Smooth muscle cell (in vitro differentiated cells): ENCODE measurements around the gene MAEA. TPM values are rescaled to one million over a fixed set of nuclear protein-coding genes. Genes with fewer than 3 reads are reported as not detected.
A peak's percentile ranks its signal among the peaks of the same experiment; 100 is the strongest.

ENCODE experiments used
- DNase-seq: peaks from one replicate; lab custom pipeline; 2025; ENCODE audit not compliant: unreplicated experiment; lab: John Stamatoyannopoulos, UW
- H2AFZ ChIP-seq: fragments of 200-600 bp; sonication (generic); 2 replicates; pipeline ENCODE4 v1.6.0; 2016; ENCODE audit warnings: antibody characterized with exemption, low read depth, mild to moderate bottlenecking
- H3F3A ChIP-seq: fragments of 200-600 bp; sonication (generic); 2 replicates; pipeline ENCODE4 v1.6.0; 2017; ENCODE audit warnings: antibody characterized with exemption, low read depth
- H3K27ac ChIP-seq: fragments of 200-600 bp; sonication (generic); 2 replicates; pipeline ENCODE4 v1.5.1; 2016; ENCODE audit warnings: low read depth, mild to moderate bottlenecking
- H3K27me3 ChIP-seq: fragments of 200-600 bp; sonication (generic); 2 replicates; pipeline ENCODE4 v1.6.1; 2016; ENCODE audit warnings: low read depth, mild to moderate bottlenecking
- H3K36me3 ChIP-seq: fragments of 200-600 bp; sonication (generic); 2 replicates; pipeline ENCODE4 v1.5.1; 2016; ENCODE audit warnings: low read depth
- H3K4me1 ChIP-seq: fragments of 200-600 bp; sonication (generic); 2 replicates; pipeline ENCODE4 v1.5.1; 2016; ENCODE audit warnings: low read depth
- H3K4me2 ChIP-seq: fragments of 200-600 bp; sonication (generic); 2 replicates; pipeline ENCODE4 v1.6.0; 2016; ENCODE audit warnings: mild to moderate bottlenecking
- H3K4me3 ChIP-seq: fragments of 200-600 bp; sonication (generic); 2 replicates; pipeline ENCODE4 v1.5.1; 2016; ENCODE audit warnings: mild to moderate bottlenecking
- H3K79me2 ChIP-seq: fragments of 200-600 bp; sonication (generic); 2 replicates; pipeline ENCODE4 v1.6.0; 2016; ENCODE audit warnings: low read depth, mild to moderate bottlenecking
- H3K9ac ChIP-seq: fragments of 200-600 bp; sonication (generic); 2 replicates; pipeline ENCODE4 v1.6.0; 2016; ENCODE audit warnings: low read depth
- H3K9me3 ChIP-seq: fragments of 200-600 bp; sonication (generic); replicated peaks from 2 replicates; pipeline ENCODE4 v1.5.1; 2016; ENCODE audit warnings: low read depth
- H4K20me1 ChIP-seq: fragments of 200-600 bp; sonication (generic); 2 replicates; pipeline ENCODE4 v1.6.0; 2016; ENCODE audit warnings: low read depth
- CTCF ChIP-seq: fragments of 200-600 bp; sonication (generic); IDR thresholded peaks from 2 replicates; pipeline ENCODE4 v1.5.1; 2017; ENCODE audit warnings: borderline replicate concordance, mild to moderate bottlenecking, antibody characterized with exemption; ENCODE audit not compliant: insufficient read depth, poor library complexity, severe bottlenecking
- WGBS: methylation state at CpG from one replicate; pipeline ENCODE4 v1.1.7; 2016; ENCODE audit warnings: low lambda C conversion rate; 5-methylcytosine and 5-hydroxymethylcytosine counted together
- polyA plus RNA-seq: library from polyadenylated mRNA; unstranded; fragments of >200 nt; fragmentation: Nextera tagmentation; extraction: Ambion mirVana; gene quantifications from 2 replicates; pipeline ENCODE4 v1.2.1, GENCODE V29; 2016
- total RNA-seq: library from RNA; depleted of rRNA; stranded (reverse); fragments of >200 nt; gene quantifications from 2 replicates; pipeline ENCODE4 v1.2.3, GENCODE V29; 2014

Gene MAEA
- total and polyA plus RNA-seq, 2 experiments from 2014 or later = 48.0 to 48.2 TPM

DNA sequence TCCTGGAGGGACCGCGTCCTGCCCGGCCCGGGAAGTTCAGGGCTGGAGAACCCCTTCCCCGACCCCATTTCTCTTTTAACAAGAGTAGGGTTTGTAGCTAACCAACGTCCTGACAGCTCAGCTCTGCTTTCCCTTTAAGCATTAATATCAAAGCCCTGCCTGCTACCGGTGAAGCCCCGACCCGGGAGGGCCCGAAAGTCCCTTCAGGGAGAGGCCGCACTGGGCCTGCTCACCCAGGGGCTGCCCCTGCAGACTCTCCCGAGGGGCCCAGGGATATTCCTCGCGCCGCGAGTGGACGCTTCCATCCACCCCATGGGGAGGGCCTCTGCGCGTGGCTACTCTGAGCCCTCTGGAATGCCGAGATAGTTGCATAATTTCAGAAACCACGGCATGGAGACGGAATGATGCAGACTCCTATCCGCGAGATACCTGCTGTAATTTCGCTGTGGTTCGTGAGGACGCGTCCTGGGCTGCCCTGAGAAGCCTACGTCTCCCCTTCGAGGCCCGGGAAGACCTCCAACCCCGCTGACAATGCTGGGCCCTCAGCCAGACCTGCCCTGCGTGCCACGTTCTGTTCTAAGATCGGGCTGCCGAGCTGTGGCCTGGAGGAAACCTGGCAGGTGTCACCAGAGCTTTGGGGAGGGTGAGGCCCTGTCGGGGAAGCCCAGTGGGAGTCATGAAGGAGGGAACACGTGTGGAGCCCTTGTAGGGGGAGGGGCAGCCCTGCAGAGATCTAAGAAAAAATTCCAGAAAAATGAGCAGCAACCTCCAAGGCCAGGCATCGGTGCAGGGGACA is 39.8 kb upstream of the MAEA start:
- Histone ChIP-seq H3K9me3 (peaks cover 3% of the 10 kb centered on the region), H2AFZ (peak overlapping the region; percentile 92), H3K79me2 (peaks cover 35% of the 10 kb centered on the region), H3K27me3 (no peaks in the 10 kb centered on the region), H3K27ac (peak overlapping the region; percentile 80), H3K4me2 (peak overlapping the region; percentile 98), H3K36me3 (no peaks in the 10 kb centered on the region), H4K20me1 (peaks cover 25% of the 10 kb centered on the region), H3K4me3 (peak overlapping the region; percentile 71), H3F3A (no peaks in the 10 kb centered on the region), H3K9ac (peak overlapping the region; percentile 71), H3K4me1 (peaks cover 17% of the 10 kb centered on the region)
- no peak for DNase-seq
- 53% methylated on average over 39 of the region's 39 CpGs for WGBS
- TF ChIP-seq CTCF = no peak

- H3K4me1 ChIP-seq = peaks cover 17% of the 10 kb centered on the region
- no peaks in the 10 kb centered on the region for H3K36me3 ChIP-seq
- H4K20me1 ChIP-seq = peaks cover 20% of the 10 kb centered on the region
- H3K27me3 ChIP-seq = no peaks in the 10 kb centered on the region
- no peaks in the 10 kb centered on the region for H3F3A ChIP-seq
- no peak for TF ChIP-seq CTCF
- H3K27ac ChIP-seq = no peak overlapping the region
- H3K9me3 ChIP-seq = peaks cover 3% of the 10 kb centered on the region
- no peak for DNase-seq
- H3K4me2 ChIP-seq = peak overlapping the region; percentile 98
- H2AFZ ChIP-seq = no peak overlapping the region
- 99% methylated on average over 7 of the region's 7 CpGs for WGBS
- H3K9ac ChIP-seq = no peak overlapping the region
- H3K79me2 ChIP-seq = peaks cover 29% of the 10 kb centered on the region
- no peak overlapping the region for H3K4me3 ChIP-seq
These were observed 39.2 kb upstream of the MAEA start for GRCh38 chr4:1250527-1250812.

DNA sequence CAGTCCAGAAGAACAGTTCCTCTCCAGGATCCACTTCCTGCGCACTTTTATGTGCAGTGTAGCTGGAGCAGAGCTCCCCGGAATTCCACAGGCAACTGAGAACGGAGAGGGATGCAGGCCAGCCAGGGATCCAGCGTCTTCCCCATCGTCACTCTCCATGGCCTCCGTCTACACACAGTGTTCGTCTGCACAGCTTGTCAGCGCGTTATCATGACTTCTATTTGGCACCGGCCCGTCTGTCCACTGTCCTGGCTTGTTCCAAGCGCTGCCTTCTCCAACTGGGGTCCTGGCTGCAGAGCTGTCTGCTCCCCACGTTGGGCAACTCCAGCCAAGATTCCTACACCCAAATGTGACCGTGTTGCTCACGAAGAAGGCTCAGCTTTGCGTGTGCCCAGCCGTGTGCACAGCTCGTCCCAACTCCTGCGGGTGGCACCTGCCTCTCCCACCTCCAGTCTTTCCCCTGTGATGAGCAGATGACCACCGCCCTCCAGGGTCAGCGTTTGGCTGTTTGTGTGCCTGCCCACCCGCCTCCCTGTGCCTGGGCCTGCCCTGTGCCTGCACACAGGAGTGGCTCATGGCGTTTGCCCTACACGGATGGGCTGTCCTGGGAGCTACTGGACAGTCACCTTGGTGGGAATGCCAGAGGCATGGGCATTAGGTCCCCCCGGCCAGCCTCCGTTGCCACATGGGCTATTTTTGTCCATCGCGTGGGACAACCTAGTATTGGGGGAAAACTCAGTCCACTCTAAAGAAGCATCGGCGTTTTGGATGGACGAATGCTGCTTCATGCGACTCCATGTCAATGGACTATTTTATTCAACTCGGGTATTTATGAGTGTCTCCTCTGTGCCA is 38.5 kb upstream of the MAEA start:
- DNase-seq = no peak
- no peaks in the 10 kb centered on the region for H3F3A ChIP-seq
- H3K4me3 ChIP-seq = no peak overlapping the region
- over 99% methylated on average over 33 of the region's 33 CpGs for WGBS
- H3K9me3 ChIP-seq = peaks cover 3% of the 10 kb centered on the region
- peaks cover 22% of the 10 kb centered on the region for H3K79me2 ChIP-seq
- peaks cover 17% of the 10 kb centered on the region for H3K4me1 ChIP-seq
- no peak overlapping the region for H3K9ac ChIP-seq
- no peaks in the 10 kb centered on the region for H3K36me3 ChIP-seq
- no peak overlapping the region for H2AFZ ChIP-seq
- no peak overlapping the region for H3K4me2 ChIP-seq
- TF ChIP-seq CTCF = no peak
- H3K27me3 ChIP-seq = no peaks in the 10 kb centered on the region
- peaks cover 13% of the 10 kb centered on the region for H4K20me1 ChIP-seq
- H3K27ac ChIP-seq = no peak overlapping the region
